ENCODE measurements around the gene PSAPL1.

DNA sequence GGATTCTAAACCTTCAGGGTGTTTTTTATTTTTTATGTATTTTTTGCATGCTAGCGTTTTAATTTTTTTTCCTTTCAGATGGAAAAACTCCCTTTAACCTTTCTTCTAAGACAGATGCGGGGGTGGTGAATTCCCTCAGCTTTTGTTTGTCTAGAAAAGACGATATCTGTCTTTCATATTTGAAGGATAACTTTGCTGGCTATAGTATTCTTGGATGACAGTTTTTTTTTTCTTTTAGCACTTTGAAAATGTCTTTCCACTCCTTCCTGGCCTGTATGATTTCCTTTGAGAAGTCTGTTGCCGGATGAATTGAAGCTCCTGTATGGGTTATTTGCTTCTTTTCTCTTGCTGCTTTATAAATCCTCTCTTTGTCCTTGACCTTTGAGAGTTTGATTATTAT, 26.6 kb downstream of the PSAPL1 start:
- TF ChIP-seq RAD21 (IDR thresholded peaks at IDR 0.05) (no peak), FOXA1 (IDR thresholded peaks at IDR 0.05) (no peak), YY1 (IDR thresholded peaks at IDR 0.05) (no peak), JUND (IDR thresholded peaks at IDR 0.05) (no peak), GABPA (IDR thresholded peaks at IDR 0.05 in 1 of 2, conservative IDR thresholded peaks at IDR 0.05 in 1 of 2) (no peak)
- TF ChIP-seq, protein P1, sequence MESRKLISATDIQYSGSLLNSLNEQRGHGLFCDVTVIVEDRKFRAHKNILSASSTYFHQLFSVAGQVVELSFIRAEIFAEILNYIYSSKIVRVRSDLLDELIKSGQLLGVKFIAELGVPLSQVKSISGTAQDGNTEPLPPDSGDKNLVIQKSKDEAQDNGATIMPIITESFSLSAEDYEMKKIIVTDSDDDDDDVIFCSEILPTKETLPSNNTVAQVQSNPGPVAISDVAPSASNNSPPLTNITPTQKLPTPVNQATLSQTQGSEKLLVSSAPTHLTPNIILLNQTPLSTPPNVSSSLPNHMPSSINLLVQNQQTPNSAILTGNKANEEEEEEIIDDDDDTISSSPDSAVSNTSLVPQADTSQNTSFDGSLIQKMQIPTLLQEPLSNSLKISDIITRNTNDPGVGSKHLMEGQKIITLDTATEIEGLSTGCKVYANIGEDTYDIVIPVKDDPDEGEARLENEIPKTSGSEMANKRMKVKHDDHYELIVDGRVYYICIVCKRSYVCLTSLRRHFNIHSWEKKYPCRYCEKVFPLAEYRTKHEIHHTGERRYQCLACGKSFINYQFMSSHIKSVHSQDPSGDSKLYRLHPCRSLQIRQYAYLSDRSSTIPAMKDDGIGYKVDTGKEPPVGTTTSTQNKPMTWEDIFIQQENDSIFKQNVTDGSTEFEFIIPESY (IDR thresholded peaks at IDR 0.05) = no peak
- TF ChIP-seq, protein P2, sequence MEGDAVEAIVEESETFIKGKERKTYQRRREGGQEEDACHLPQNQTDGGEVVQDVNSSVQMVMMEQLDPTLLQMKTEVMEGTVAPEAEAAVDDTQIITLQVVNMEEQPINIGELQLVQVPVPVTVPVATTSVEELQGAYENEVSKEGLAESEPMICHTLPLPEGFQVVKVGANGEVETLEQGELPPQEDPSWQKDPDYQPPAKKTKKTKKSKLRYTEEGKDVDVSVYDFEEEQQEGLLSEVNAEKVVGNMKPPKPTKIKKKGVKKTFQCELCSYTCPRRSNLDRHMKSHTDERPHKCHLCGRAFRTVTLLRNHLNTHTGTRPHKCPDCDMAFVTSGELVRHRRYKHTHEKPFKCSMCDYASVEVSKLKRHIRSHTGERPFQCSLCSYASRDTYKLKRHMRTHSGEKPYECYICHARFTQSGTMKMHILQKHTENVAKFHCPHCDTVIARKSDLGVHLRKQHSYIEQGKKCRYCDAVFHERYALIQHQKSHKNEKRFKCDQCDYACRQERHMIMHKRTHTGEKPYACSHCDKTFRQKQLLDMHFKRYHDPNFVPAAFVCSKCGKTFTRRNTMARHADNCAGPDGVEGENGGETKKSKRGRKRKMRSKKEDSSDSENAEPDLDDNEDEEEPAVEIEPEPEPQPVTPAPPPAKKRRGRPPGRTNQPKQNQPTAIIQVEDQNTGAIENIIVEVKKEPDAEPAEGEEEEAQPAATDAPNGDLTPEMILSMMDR (IDR thresholded peaks at IDR 0.05; ENCODE audit: low read depth, low read length, missing input control) = no peak
- TF ChIP-seq, protein P3, sequence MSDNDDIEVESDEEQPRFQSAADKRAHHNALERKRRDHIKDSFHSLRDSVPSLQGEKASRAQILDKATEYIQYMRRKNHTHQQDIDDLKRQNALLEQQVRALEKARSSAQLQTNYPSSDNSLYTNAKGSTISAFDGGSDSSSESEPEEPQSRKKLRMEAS (IDR thresholded peaks at IDR 0.05) = no peak
- TF ChIP-seq, protein P4, sequence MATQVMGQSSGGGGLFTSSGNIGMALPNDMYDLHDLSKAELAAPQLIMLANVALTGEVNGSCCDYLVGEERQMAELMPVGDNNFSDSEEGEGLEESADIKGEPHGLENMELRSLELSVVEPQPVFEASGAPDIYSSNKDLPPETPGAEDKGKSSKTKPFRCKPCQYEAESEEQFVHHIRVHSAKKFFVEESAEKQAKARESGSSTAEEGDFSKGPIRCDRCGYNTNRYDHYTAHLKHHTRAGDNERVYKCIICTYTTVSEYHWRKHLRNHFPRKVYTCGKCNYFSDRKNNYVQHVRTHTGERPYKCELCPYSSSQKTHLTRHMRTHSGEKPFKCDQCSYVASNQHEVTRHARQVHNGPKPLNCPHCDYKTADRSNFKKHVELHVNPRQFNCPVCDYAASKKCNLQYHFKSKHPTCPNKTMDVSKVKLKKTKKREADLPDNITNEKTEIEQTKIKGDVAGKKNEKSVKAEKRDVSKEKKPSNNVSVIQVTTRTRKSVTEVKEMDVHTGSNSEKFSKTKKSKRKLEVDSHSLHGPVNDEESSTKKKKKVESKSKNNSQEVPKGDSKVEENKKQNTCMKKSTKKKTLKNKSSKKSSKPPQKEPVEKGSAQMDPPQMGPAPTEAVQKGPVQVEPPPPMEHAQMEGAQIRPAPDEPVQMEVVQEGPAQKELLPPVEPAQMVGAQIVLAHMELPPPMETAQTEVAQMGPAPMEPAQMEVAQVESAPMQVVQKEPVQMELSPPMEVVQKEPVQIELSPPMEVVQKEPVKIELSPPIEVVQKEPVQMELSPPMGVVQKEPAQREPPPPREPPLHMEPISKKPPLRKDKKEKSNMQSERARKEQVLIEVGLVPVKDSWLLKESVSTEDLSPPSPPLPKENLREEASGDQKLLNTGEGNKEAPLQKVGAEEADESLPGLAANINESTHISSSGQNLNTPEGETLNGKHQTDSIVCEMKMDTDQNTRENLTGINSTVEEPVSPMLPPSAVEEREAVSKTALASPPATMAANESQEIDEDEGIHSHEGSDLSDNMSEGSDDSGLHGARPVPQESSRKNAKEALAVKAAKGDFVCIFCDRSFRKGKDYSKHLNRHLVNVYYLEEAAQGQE (IDR thresholded peaks at IDR 0.05) = no peak

Measured in liver (tissue), 3 donors.